SHP77 treated with DMSO at 0.1 percent for 48 hours (cell line): Measurements from ENCODE around the gene TFCP2.
"Not testable (repeated sequence)": the region's sequence is repeated elsewhere in the genome, so short reads cannot be mapped to it uniquely, and the experiment has no call there.

Experiments
- DNase-seq: peaks from one replicate; lab custom pipeline; 2025; lab: John Stamatoyannopoulos, UW

TFCP2 gene

GRCh38 chr12:51172515-51173431 lies at the start of gene TFCP2:
TFCP2 (minus strand) TSS chr12:51173135; CDS start chr12:51172422, 713 bp downstream.
- peak; percentile 84 for DNase-seq

- no peak for DNase-seq
These were observed 49.5 kb upstream of the TFCP2 start for GRCh38 chr12:51222461-51222860.

- not testable (repeated sequence) for DNase-seq
These were observed 46.9 kb upstream of the TFCP2 start for GRCh38 chr12:51219857-51220256.

- DNase-seq, result no peak
These were observed 46.4 kb upstream of the TFCP2 start for GRCh38 chr12:51219322-51219721.

GRCh38 chr12:51218607-51219161 lies 45.7 kb upstream of the TFCP2 start:
- DNase-seq, result no peak

- peak; percentile 12 for DNase-seq
These were observed 45.2 kb upstream of the TFCP2 start, which contains the start of gene POU6F1 for GRCh38 chr12:51217968-51218606. POU6F1 (minus strand) TSS chr12:51218062; CDS start chr12:51206836, 11,226 bp downstream.

GRCh38 chr12:51217133-51217967 lies 44.4 kb upstream of the TFCP2 start:
- DNase-seq, result no peak

- DNase-seq, result no peak
These were observed 43.7 kb upstream of the TFCP2 start for GRCh38 chr12:51216642-51217041.

GRCh38 chr12:51214895-51215294 lies 42.0 kb upstream of the TFCP2 start:
- DNase-seq, result no peak

- no peak for DNase-seq
These were observed 37.9 kb upstream of the TFCP2 start for GRCh38 chr12:51210690-51211395.

GRCh38 chr12:51209259-51209658 lies 36.3 kb upstream of the TFCP2 start:
- no peak for DNase-seq

- no peak for DNase-seq
These were observed 35.2 kb upstream of the TFCP2 start for GRCh38 chr12:51208016-51208660.

GRCh38 chr12:51205350-51205749 lies 32.4 kb upstream of the TFCP2 start:
- no peak for DNase-seq

GRCh38 chr12:51202718-51203117 lies 29.8 kb upstream of the TFCP2 start:
- no peak for DNase-seq

GRCh38 chr12:51200806-51201205 lies 27.9 kb upstream of the TFCP2 start:
- no peak for DNase-seq

GRCh38 chr12:51200156-51200555 lies 27.2 kb upstream of the TFCP2 start:
- DNase-seq, result no peak

- DNase-seq, result no peak
These were observed 26.5 kb upstream of the TFCP2 start for GRCh38 chr12:51199366-51199945.

GRCh38 chr12:51198568-51199365 lies 25.8 kb upstream of the TFCP2 start:
- DNase-seq, result no peak

GRCh38 chr12:51197736-51198567 lies 25.0 kb upstream of the TFCP2 start:
- DNase-seq, result no peak
